Activated CD4-positive, CD25-positive, alpha-beta regulatory T cell treated with anti-CD3 and anti-CD28 coated beads, Interleukin-2, amount 50 U/mL, for 72 hours (primary cell): Measurements from ENCODE around the gene APLP1.
"Not testable (repeated sequence)": the region's sequence is repeated elsewhere in the genome, so short reads cannot be mapped to it uniquely, and the experiment has no call there.

Experiments used
- DNase-seq: peaks from one replicate; pipeline ENCODE4 v3.0.0; 2021

APLP1 gene

GRCh38 chr19:35868172-35868822, at the start of gene APLP1:
TSS of gene APLP1 (plus strand) at chr19:35868574. CDS start at chr19:35868637, 63 bp downstream.
- peak; percentile 74 for DNase-seq

- DNase-seq = no peak
Measured at GRCh38 chr19:35822579-35822978, 45.8 kb upstream of the APLP1 start.

DNA sequence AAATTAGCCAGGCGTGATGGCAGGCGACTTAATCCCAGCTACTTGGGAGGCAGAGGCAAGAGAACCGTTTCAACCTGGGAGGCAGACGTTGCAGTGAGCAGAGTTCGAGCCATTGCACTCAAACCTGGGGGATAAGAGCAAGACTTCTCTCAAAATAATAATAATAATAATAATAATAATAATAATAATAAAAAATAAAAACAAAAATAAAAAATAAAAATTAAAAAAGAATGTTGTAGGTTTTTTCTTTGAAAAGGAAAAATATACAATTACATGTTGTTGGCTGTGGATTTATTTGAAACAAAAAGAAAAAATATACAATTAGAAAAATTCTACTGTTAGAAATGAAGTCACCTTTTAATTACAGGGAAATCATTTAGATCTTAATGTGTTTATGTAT, 44.2 kb upstream of the APLP1 start:
- DNase-seq = no peak

DNA sequence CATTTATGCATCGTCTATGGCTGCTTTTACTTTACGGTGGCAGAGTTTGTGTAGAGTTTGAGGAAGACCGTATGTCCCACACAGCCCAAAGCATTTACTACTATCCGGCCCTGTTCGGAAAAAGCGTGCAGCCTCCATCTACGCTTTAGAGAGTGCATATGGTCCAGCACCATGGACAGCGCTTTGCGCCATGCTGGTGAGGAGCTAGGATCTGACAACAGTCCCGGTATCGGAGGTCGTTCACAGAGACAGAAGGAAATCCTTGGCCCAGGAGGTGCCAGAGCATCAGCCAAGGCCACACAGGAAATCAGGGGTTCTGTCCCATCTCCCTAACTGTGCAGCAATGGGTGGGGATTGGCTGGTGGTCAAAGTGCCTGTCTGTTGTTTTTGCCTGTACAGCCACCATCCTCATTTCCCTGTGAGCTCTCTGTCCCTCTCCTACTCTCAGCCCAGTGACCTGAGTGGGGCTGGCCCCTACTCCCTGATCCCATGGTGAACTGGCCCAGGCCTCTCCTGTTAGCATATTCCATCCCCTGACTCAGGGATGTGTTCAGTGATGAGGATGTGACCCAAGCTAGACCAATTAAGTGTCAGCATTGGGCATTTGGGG, 39.6 kb upstream of the APLP1 start:
- DNase-seq = no peak

DNA sequence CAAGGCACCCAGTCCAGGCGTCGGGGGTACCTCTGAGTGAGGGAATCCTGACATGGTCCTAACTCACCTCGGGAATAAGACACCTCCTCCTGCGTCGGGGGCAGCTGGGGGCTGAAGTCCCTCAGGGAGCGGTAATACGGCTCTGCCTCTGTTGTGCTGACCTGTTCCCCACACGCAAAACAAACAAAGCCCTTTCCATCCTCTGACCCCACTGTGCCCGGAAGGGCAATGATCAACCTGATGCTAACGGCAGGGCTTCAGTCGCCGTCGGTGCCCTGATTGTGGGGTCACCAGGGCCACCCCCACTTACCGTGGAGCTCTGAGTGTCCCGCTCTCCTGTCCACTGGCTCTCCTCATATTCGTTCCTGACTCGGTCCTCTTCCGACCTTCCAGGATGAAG, 37.4 kb upstream of the APLP1 start:
- no peak for DNase-seq

DNA sequence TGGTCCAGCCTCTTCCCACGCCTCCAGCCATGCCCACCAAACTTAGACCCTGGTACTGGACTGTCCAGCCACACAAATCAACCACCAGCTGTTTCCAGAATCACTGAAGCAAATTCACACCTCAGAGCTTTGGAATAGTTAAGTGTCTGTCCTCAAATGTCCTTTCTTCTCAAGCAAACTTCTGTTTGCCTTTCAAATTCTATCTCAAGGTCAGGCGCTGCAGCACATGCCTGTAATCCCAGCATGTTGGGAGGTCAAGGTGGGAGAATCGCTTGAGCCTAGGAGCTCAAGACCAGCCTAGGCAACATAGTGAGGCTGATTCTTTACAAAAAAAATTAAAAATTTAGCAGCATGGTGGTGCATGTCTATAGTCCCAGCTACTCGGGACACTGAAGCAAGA, 36.3 kb upstream of the APLP1 start:
- no peak for DNase-seq

GRCh38 chr19:35833972-35834371, 34.4 kb upstream of the APLP1 start:
- no peak for DNase-seq

GRCh38 chr19:35836096-35836495, 32.3 kb upstream of the APLP1 start:
- DNase-seq = not testable (repeated sequence)

DNA sequence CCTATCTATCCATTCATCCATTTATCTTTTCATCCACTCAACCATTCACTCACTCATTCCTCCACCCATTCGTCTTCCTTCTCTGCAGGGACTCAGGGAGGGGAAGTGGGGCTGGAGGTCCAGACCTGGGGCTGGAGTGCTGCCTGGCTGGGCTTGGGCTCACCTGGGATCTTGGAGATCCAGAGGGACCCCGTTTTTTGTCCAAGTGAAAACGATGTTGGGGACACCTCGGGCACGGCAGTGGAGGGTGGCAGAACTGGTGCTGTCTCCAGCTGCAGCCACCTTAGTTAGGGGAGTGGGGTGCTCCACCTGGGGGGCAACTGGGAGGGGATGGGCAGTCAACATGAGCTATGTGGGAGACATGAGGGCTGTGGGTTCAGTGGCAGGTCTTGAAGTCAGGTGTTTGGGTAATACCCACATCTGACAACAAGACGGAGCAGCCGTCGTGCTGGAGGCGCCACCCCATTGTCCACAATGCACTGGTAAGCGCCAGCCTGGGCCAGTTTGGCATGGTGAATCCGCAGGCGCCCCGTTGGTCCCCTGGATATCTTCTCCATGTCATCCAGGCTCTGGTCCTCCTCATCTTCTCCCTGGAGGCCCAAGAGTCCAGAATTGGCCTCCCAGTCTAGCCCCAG, 26.3 kb upstream of the APLP1 start:
- no peak for DNase-seq

DNA sequence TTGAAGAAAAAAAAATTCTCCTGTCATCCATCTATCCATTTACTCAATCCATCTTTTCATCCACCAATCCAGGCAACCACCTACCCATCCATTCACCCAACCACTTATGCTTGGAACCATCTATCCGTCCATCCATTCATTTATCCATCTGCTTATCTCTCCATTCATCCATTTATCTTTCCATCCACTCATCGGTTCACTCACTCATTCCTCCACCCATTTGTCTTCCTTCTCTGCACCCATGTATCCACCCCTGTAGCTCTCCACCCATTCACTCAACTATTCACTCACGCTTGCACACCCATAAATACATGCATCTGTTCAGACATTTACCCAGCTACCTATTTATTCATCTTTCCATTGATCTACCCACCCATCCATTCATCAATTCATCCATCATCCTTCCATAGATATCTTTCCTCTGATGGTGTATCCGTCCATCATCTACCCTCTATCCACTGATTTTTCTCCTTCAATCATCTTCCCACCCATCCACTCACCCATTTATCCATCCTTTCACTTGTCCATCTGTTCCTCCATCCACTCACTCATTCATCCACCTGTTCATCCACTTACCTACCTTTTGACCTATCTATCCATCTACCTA, 25.6 kb upstream of the APLP1 start:
- DNase-seq = no peak

GRCh38 chr19:35843676-35844481, 24.5 kb upstream of the APLP1 start:
- DNase-seq = no peak

DNA sequence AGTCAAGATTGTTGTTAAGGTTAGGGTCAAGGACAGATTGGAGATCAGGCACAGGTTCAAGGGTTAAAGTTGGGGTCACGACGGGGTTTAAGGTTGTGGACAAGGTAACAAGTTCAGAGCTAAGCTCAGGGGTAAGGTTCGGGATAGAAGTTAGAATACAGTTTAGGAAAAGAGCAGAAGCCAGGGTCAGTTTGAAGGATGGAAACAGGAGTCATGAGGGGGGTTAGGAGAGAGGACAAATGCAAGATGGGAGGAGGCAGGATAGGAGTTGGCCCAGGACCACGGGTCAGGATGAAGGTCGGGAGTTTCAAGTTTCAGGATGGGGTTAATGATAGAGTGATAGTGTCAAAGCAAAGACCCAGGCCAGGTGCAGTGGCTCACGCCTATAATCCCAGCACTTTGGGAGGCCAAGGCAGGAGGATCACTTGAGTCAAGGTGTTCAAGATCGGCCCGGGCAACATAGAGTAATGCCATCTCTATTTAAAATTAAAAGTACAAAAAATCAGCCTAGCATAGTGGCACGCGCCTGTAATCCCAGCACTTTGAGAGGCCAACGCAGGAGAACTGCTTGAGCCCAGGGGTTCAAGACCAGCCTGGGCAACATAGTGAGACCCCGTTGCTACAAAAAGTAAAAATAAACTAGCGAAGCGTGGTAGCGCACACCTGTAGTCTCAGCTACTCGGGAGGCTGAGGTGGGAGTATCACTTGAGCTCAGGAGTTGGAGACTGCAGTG, 23.7 kb upstream of the APLP1 start:
- DNase-seq = no peak

- no peak for DNase-seq
Measured at GRCh38 chr19:35845215-35846037, 22.9 kb upstream of the APLP1 start.

- no peak for DNase-seq
Measured at GRCh38 chr19:35846038-35846668, 22.2 kb upstream of the APLP1 start.

GRCh38 chr19:35847911-35848310, 20.5 kb upstream of the APLP1 start:
- no peak for DNase-seq

- no peak for DNase-seq
Measured at GRCh38 chr19:35848486-35848885, 19.9 kb upstream of the APLP1 start.

GRCh38 chr19:35848919-35849505, 19.4 kb upstream of the APLP1 start:
- no peak for DNase-seq

DNA sequence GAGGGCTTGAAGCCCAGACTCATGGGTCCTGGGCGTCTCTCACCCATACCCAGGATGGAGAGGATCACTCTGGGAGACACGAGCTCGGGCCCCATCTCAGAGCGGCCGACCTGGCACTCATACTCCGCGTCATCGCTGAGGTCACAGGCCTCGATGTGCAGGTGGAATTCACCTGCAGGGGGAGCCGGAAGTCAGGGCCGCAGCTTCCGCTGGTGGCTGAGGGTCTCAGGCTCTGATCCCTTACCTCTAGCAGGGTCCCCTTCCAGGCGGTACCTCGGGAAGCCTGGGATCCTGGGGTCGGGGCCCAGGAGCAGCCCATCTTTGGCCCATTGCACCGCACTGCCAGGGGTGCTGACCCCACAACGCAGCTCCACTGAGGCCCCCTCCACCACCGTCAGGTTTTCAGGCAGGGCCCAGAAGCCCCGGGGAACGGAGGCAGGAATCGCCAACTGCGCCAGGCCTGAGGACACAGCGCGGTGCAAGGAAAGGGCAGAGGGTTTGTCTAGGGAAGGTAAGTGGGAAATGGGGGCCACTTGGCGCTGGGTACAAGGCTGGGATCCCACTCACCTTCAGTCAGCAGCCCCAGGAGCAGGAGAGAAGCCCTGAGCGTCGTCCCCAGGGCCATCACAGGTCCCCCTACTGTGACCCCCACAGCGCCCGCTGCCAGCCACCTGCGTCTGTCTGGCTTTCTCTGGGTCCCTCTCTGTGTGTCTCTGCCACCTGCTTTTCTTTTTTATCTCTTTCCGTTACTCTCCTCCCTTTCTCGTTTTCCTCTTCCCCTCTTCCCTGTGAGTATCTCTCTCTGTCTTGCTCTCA, 17.0 kb upstream of the APLP1 start:
- DNase-seq = no peak

DNA sequence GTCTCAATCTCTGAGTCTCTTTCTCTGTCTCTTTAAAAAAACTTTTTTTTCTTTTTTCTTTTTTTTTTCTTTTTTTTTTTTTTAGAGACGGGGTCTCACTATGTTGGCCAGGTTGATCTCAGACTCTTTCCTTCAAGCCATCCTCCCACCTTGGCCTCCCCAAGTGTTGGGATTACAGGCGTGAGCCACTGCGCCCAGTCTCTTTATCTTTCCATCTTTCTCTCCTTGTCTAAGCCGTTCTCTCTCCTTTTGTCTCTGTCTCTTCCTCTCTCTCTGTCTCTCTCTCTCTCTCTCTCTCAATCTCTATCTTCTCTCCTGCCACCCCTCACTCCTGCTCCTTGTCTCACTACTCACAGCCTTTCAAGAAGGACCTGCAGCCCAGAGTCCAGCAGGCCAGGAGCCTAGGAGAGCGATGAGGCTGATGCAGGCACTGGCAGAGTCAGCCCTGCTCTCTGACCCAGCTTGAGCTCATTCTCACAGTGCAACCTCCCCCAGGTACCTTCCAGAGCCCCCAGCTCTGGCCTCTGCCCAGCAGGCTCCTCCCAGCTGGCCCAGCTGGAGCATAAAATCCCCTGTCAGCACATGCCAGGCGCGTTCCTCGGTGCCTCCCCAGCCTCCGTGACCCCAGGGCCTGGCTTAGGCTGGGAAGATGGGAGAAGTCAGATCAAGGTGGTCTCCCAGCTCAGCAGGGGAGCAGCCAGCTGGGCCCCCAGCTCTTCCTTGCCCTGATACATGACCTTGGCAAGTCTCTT, 16.2 kb upstream of the APLP1 start, which contains the start of gene NPHS1:
Gene NPHS1, minus strand, starts transcription at position 476 of the 752 bp plus-strand sequence. CDS start 667 bp downstream, outside the sequence.
- DNase-seq = no peak
